Astrocyte (in vitro differentiated cells and primary cell): ENCODE measurements around the gene SRP9. TPM values are rescaled to one million over a fixed set of nuclear protein-coding genes. Genes with fewer than 3 reads are reported as not detected.

Experiments
- DNase-seq: peaks from one replicate; pipeline ENCODE4 v3.0.0-alpha.2; 2010; ENCODE audit warnings: low read depth
- FAIRE-seq: peaks from 2 replicates; lab custom pipeline; 2011; peaks lifted over from hg19 to GRCh38; lab: Jason Lieb, UNC
- H2AFZ ChIP-seq: 2 replicates; pipeline ENCODE4 v1.6.0; 2012; ENCODE audit warnings: low read depth, low read length, inconsistent platforms
- H3K27ac ChIP-seq: 2 replicates; pipeline ENCODE4 v1.5.1; 2011; ENCODE audit warnings: low read depth, low read length, inconsistent platforms
- H3K27me3 ChIP-seq: 2 replicates; pipeline ENCODE4 v1.6.0; 2011; ENCODE audit warnings: low read length, inconsistent platforms; ENCODE audit not compliant: insufficient read depth
- H3K36me3 ChIP-seq: 2 replicates; pipeline ENCODE4 v1.5.1; 2011; ENCODE audit warnings: low read length, inconsistent platforms; ENCODE audit not compliant: insufficient read depth
- H3K4me1 ChIP-seq: 2 replicates; pipeline ENCODE4 v1.5.1; 2011; ENCODE audit warnings: low read length, inconsistent platforms; ENCODE audit not compliant: insufficient read depth
- H3K4me2 ChIP-seq: 2 replicates; pipeline ENCODE4 v1.6.0; 2012; ENCODE audit warnings: low read length, inconsistent platforms
- H3K4me3 ChIP-seq: 2 replicates; pipeline ENCODE4 v1.5.1; 2011; ENCODE audit warnings: low read depth, mild to moderate bottlenecking, low read length, inconsistent platforms; ENCODE audit not compliant: insufficient read depth
- H3K79me2 ChIP-seq: 2 replicates; pipeline ENCODE4 v1.6.0; 2012; ENCODE audit warnings: mild to moderate bottlenecking, low read length, inconsistent platforms; ENCODE audit not compliant: insufficient read depth
- H3K9ac ChIP-seq: 2 replicates; pipeline ENCODE4 v1.6.0; 2012; ENCODE audit warnings: mild to moderate bottlenecking, low read length, inconsistent platforms
- H3K9me3 ChIP-seq: 2 replicates; pipeline ENCODE4 v1.5.1; 2012; ENCODE audit warnings: low read depth, mild to moderate bottlenecking, low read length, inconsistent platforms; ENCODE audit not compliant: insufficient read depth
- H4K20me1 ChIP-seq: 2 replicates; pipeline ENCODE4 v1.6.0; 2012; ENCODE audit warnings: low read length, inconsistent platforms; ENCODE audit not compliant: insufficient read depth
- H3K27ac Mint-ChIP-seq: one replicate; pipeline ENCODE4 v1.8.0; 2021; ENCODE audit warnings: mild to moderate bottlenecking, mixed read lengths; ENCODE audit not compliant: unreplicated experiment
- H3K27me3 Mint-ChIP-seq: one replicate; pipeline ENCODE4 v1.8.0; 2021; ENCODE audit warnings: low read depth, mixed read lengths; ENCODE audit not compliant: unreplicated experiment
- H3K36me3 Mint-ChIP-seq: one replicate; pipeline ENCODE4 v1.8.0; 2021; ENCODE audit warnings: low read depth, mixed read lengths; ENCODE audit not compliant: unreplicated experiment
- H3K4me1 Mint-ChIP-seq: one replicate; pipeline ENCODE4 v1.8.0; 2021; ENCODE audit warnings: low read depth, mixed read lengths; ENCODE audit not compliant: unreplicated experiment
- H3K4me3 Mint-ChIP-seq: one replicate; pipeline ENCODE4 v1.8.0; 2021; ENCODE audit warnings: mild to moderate bottlenecking, moderate library complexity, mixed read lengths; ENCODE audit not compliant: unreplicated experiment
- H3K9me3 Mint-ChIP-seq: one replicate; pipeline ENCODE4 v1.8.0; 2021; ENCODE audit warnings: mild to moderate bottlenecking, mixed read lengths; ENCODE audit not compliant: unreplicated experiment
- EZH2 ChIP-seq: IDR thresholded peaks from 2 replicates; pipeline ENCODE4 v1.6.1; 2012; ENCODE audit warnings: mild to moderate bottlenecking, low read length, inconsistent platforms; ENCODE audit not compliant: insufficient read depth
- total RNA-seq: library from RNA; stranded (reverse); gene quantifications from 2 replicates; pipeline ENCODE4 v1.2.1, GENCODE V29; 2021
- TF ChIP-seq, protein P1 (sequence below): IDR thresholded peaks from 2 replicates; pipeline ENCODE4 v1.5.1; 2011; ENCODE audit warnings: low read depth, mild to moderate bottlenecking, inconsistent platforms, low read length, moderate library complexity; ENCODE audit not compliant: insufficient read depth

Gene SRP9
- total RNA-seq, 1 donor from 2014 or later, result 269 TPM

DNA sequence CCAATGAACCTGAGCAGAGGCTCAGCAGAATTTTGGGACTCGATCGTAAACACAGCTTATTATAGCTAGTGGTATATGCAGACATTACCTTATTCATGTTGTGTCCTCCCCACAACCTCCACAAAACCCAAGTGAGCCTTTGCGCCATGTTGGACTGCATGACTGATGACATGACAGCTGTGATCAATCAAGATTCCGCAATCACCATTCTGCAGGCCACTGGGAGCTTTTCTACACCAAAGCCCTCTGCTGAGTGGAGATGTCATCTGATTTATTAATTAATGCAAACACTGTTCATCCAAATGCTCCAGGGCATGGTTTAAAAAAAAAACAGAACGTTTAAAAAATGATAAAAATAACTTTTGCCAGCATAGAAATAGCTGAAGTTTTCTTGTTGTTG, 7.9 kb upstream of the SRP9 start:
- TF ChIP-seq EZH2, result no peak
- TF ChIP-seq, protein P1, sequence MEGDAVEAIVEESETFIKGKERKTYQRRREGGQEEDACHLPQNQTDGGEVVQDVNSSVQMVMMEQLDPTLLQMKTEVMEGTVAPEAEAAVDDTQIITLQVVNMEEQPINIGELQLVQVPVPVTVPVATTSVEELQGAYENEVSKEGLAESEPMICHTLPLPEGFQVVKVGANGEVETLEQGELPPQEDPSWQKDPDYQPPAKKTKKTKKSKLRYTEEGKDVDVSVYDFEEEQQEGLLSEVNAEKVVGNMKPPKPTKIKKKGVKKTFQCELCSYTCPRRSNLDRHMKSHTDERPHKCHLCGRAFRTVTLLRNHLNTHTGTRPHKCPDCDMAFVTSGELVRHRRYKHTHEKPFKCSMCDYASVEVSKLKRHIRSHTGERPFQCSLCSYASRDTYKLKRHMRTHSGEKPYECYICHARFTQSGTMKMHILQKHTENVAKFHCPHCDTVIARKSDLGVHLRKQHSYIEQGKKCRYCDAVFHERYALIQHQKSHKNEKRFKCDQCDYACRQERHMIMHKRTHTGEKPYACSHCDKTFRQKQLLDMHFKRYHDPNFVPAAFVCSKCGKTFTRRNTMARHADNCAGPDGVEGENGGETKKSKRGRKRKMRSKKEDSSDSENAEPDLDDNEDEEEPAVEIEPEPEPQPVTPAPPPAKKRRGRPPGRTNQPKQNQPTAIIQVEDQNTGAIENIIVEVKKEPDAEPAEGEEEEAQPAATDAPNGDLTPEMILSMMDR, result no peak
- DNase-seq (no peak), FAIRE-seq (no peak)
- Histone ChIP-seq H3K4me2 (no peak overlapping the region), H3K27ac (no peak overlapping the region), H3K27me3 (no peaks in the 10 kb centered on the region), H2AFZ (no peak overlapping the region), H3K4me1 (peaks cover 44% of the 10 kb centered on the region), H3K36me3 (no peaks in the 10 kb centered on the region), H3K9ac (no peak overlapping the region), H3K9me3 (no peaks in the 10 kb centered on the region), H3K4me3 (no peak overlapping the region), H3K79me2 (no peaks in the 10 kb centered on the region), H4K20me1 (no peaks in the 10 kb centered on the region)
- Mint-ChIP-seq H3K4me1 (peaks cover 76% of the 10 kb centered on the region), H3K9me3 (no peaks in the 10 kb centered on the region), H3K27me3 (no peaks in the 10 kb centered on the region), H3K27ac (peak overlapping the region; percentile 79), H3K36me3 (no peaks in the 10 kb centered on the region), H3K4me3 (peak overlapping the region; percentile 72)

DNA sequence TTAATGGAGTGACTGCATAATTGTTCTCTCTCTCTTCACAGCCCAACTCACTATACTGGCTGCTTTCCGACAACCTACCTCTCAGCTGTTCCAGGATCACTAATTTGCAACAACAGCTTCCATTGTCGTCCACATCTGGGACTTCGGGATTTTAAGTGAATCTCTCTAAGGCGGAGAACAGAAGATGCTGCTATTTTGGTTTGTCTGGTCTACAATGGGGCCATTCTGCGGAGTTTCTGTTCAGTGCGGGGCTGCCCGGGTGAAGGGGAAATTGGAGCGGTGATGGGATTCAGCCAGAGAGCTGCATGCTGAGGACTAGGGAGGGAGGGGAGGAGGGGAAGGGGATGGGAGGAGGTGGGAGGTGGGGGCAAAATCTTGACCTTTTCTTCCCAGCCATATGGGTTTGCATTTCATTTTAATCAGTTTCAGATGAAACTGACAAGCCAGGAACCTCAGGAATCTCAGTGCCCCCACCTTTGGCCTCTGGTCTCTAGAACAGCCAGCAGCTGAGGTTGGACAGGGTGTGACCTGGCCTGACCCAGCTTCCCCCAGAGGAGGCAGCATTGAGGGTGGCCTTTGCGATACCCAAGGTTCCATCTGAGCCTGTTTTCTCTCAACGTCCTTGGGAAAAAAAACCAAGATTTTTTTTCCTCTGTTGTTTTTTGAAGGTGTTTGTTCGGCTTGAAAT, 6.9 kb upstream of the SRP9 start:
- H3K4me3 ChIP-seq, result no peak overlapping the region
- no peak overlapping the region for H3K27ac ChIP-seq
- TF ChIP-seq, protein P1, result no peak
- no peak for TF ChIP-seq EZH2
- DNase-seq (no peak), FAIRE-seq (no peak)
- Mint-ChIP-seq H3K4me3 (peak overlapping the region; percentile 79), H3K36me3 (no peaks in the 10 kb centered on the region), H3K9me3 (no peaks in the 10 kb centered on the region), H3K4me1 (peaks cover 80% of the 10 kb centered on the region), H3K27ac (peak overlapping the region; percentile 88), H3K27me3 (no peaks in the 10 kb centered on the region)
- H3K9me3 ChIP-seq, result no peaks in the 10 kb centered on the region
- no peak overlapping the region for H3K4me2 ChIP-seq
- no peaks in the 10 kb centered on the region for H4K20me1 ChIP-seq
- no peaks in the 10 kb centered on the region for H3K36me3 ChIP-seq
- H3K4me1 ChIP-seq, result peaks cover 44% of the 10 kb centered on the region
- H3K9ac ChIP-seq, result no peak overlapping the region
- H2AFZ ChIP-seq, result no peak overlapping the region
- H3K27me3 ChIP-seq, result no peaks in the 10 kb centered on the region
- H3K79me2 ChIP-seq, result no peaks in the 10 kb centered on the region

DNA sequence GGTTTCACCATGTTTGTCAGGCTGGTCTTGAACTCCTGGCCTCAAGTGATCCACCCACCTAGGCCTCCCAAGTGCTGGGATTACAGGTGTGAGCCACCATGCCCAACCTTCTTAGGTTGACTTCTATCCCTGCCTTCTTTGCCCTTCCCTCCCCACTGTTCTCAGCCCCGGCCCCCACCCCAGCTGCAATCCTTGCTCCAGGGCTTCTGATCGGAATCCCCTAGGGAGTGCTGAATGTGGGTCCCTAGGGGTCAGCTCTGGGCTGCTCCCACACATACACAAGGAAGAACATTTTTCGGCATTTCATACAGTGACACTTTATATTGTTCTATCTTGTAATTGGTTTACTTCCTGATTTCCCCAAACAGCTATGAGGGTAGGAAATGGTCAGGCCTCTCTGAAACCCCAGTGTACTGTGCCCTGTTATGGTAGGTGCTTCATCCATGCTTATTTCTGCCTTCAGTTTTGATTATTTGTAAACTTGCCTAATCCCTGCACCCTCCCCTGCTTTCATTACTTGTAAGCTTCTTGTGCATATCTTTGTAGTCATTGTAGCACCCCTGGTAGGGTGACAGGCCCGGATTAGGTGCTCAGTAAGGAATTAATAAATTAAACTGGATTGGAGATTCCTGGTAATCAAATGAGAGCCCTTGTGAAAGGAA, 5.8 kb upstream of the SRP9 start:
- Histone ChIP-seq H4K20me1 (no peaks in the 10 kb centered on the region), H3K36me3 (no peaks in the 10 kb centered on the region), H3K4me3 (no peak overlapping the region), H3K79me2 (no peaks in the 10 kb centered on the region), H3K9me3 (no peaks in the 10 kb centered on the region), H3K9ac (peak overlapping the region; percentile 39), H3K27me3 (no peaks in the 10 kb centered on the region), H3K4me2 (peak overlapping the region; percentile 15), H2AFZ (peak overlapping the region; percentile 11), H3K4me1 (peaks cover 36% of the 10 kb centered on the region), H3K27ac (peak overlapping the region; percentile 9)
- Mint-ChIP-seq H3K9me3 (no peaks in the 10 kb centered on the region), H3K36me3 (no peaks in the 10 kb centered on the region), H3K27me3 (no peaks in the 10 kb centered on the region), H3K4me1 (peaks cover 74% of the 10 kb centered on the region), H3K4me3 (peak overlapping the region; percentile 60), H3K27ac (no peak overlapping the region)
- no peak for TF ChIP-seq EZH2
- TF ChIP-seq, protein P1, result no peak
- FAIRE-seq, result no peak
- no peak for DNase-seq
